Endothelial cell of umbilical vein (primary cell): ENCODE measurements around the gene GZF1.

ENCODE experiments used
- CTCF ChIP-seq, 2 donors: IDR thresholded peaks; 1 replicate in 1 of 2; 2 replicates in 1 of 2; pipeline ENCODE4 v1.5.1; 2011; ENCODE audit warnings: low read length in 2 of 2, mild to moderate bottlenecking in 2 of 2, moderate library complexity in 2 of 2, control low read depth in 1 of 2, inconsistent platforms in 1 of 2, low read depth in 1 of 2; ENCODE audit not compliant: insufficient read depth in 1 of 2; ENCODE audit errors: extremely low read depth in 1 of 2
- EZH2 ChIP-seq: IDR thresholded peaks from 2 replicates; pipeline ENCODE4 v1.6.1; 2012; ENCODE audit warnings: borderline replicate concordance, low read depth, mild to moderate bottlenecking, moderate library complexity, low read length, inconsistent platforms; ENCODE audit not compliant: severe bottlenecking
- FOS ChIP-seq: IDR thresholded peaks from 2 replicates; pipeline ENCODE4 v1.6.1; 2011; ENCODE audit warnings: mild to moderate bottlenecking, low read length, moderate library complexity, borderline replicate concordance; ENCODE audit not compliant: insufficient read depth
- MAX ChIP-seq: IDR thresholded peaks from 2 replicates; pipeline ENCODE4 v1.6.1; 2011; ENCODE audit not compliant: insufficient read depth, insufficient read length
- POLR2A ChIP-seq: IDR thresholded peaks from 2 replicates; pipeline ENCODE4 v1.6.1; 2012; ENCODE audit warnings: low read depth, mild to moderate bottlenecking, control low read depth, low read length
- POLR2AphosphoS5 ChIP-seq: IDR thresholded peaks from 2 replicates; pipeline ENCODE4 v1.6.1; 2012; ENCODE audit warnings: low read depth, mild to moderate bottlenecking, control low read depth, low read length, moderate library complexity; ENCODE audit not compliant: insufficient read depth

GRCh38 chr20:23350196-23350903 lies 11.6 kb upstream of the GZF1 start, which contains the start of gene NXT1:
- peak; percentile 17 for TF ChIP-seq MAX
- peak; percentile 19 for TF ChIP-seq POLR2A
- no peak for TF ChIP-seq CTCF (IDR thresholded peaks at IDR 0.05; ENCODE audit: extremely low read depth in 1 of 2, insufficient read depth in 1 of 2, low read depth in 1 of 2, low read length in 2 of 2)
- TF ChIP-seq EZH2 = no peak
- TF ChIP-seq POLR2AphosphoS5 = peak; percentile 73
- no peak for TF ChIP-seq FOS
